SH-SY5Y (cell line): ENCODE results near the gene SMCR8.

Source experiments
- GATA2 ChIP-seq: IDR thresholded peaks from 2 replicates; pipeline ENCODE4 v1.6.1; 2011; ENCODE audit warnings: mild to moderate bottlenecking, low read depth, low read length
- GATA3 ChIP-seq: IDR thresholded peaks from 2 replicates; pipeline ENCODE4 v1.6.1; 2011; ENCODE audit warnings: low read depth, mild to moderate bottlenecking, low read length, moderate library complexity

GRCh38 chr17:18339933-18340332, 24.8 kb downstream of the SMCR8 start:
- TF ChIP-seq GATA2, result no peak
- no peak for TF ChIP-seq GATA3
